Measurements from ENCODE around the gene INTS6. TPM values are rescaled to one million over a fixed set of nuclear protein-coding genes. Genes with fewer than 3 reads are reported as not detected.

Gene INTS6
- total RNA-seq, 2 experiments from 2014 or later = 45.6 to 58.7 TPM

DNA sequence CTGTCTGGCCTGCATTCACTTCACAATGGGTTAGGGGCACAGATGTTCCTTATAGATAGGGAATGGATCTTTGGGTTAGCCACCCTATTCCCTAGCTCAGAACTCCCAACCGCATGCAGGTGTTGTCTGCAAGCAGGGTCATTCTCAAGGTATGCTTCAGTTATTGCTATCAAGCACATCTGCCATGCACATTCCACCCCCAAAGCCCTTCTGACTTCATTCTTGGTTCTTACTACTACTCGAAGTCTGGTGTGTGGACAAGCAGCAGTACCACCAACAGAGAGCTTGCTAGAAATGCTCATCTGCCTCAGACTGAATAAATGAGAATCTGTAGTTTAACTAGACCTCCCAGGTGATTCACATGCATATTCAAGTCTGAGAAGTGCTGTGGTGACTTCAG is 82.0 kb downstream of the INTS6 start:
- H3K27ac ChIP-seq (ENCODE audit: low read depth, low read length, poor library complexity, severe bottlenecking) = no peak overlapping the region
- POLR2A ChIA-PET = interaction anchor here (0.5 to 1.1 kb wide), 2 partner anchors 50 to 145 kb away, joined by 4 to 7 read pairs; no protein-coding TSS in a partner anchor
- no peaks in the 10 kb centered on the region for H3K4me1 ChIP-seq (ENCODE audit: insufficient read depth, low read length, poor library complexity, severe bottlenecking)
- intact Hi-C loops (cut with micrococcal nuclease; ENCODE audit: unreplicated experiment) = no loop called here
- no peaks in the 10 kb centered on the region for H3K79me2 ChIP-seq (ENCODE audit: insufficient read depth, low read depth, low read length)
- no peak for DNase-seq (ENCODE audit: low spot score)
- no peak overlapping the region for H2AFZ ChIP-seq (ENCODE audit: low read length)
- BruUV-seq (replicated peaks) = no TSS peak
- no peak overlapping the region for H3K4me2 ChIP-seq (ENCODE audit: low read length)
- H3K4me3 ChIP-seq (ENCODE audit: low read depth, low read length, poor library complexity, severe bottlenecking) = no peak overlapping the region
- no peaks in the 10 kb centered on the region for H3K9me2 ChIP-seq (ENCODE audit: insufficient read depth, low read length)
- no peaks in the 10 kb centered on the region for H4K20me1 ChIP-seq (ENCODE audit: insufficient read depth, low read length)
- CTCF ChIA-PET (ENCODE audit: unreplicated experiment) = no interaction called here
- H3K9me3 ChIP-seq (ENCODE audit: low read length) = no peaks in the 10 kb centered on the region
- TF ChIP-seq, protein P1, sequence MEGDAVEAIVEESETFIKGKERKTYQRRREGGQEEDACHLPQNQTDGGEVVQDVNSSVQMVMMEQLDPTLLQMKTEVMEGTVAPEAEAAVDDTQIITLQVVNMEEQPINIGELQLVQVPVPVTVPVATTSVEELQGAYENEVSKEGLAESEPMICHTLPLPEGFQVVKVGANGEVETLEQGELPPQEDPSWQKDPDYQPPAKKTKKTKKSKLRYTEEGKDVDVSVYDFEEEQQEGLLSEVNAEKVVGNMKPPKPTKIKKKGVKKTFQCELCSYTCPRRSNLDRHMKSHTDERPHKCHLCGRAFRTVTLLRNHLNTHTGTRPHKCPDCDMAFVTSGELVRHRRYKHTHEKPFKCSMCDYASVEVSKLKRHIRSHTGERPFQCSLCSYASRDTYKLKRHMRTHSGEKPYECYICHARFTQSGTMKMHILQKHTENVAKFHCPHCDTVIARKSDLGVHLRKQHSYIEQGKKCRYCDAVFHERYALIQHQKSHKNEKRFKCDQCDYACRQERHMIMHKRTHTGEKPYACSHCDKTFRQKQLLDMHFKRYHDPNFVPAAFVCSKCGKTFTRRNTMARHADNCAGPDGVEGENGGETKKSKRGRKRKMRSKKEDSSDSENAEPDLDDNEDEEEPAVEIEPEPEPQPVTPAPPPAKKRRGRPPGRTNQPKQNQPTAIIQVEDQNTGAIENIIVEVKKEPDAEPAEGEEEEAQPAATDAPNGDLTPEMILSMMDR (conservative IDR thresholded peaks at IDR 0.05; ENCODE audit: low read length) = no peak
- TF ChIP-seq EZH2phosphoT487 (IDR thresholded peaks at IDR 0.05; ENCODE audit: borderline replicate concordance, low read depth, low read length) = no peak
- H3K36me3 ChIP-seq (ENCODE audit: insufficient read depth, low read length) = peaks cover 97% of the 10 kb centered on the region

DNA sequence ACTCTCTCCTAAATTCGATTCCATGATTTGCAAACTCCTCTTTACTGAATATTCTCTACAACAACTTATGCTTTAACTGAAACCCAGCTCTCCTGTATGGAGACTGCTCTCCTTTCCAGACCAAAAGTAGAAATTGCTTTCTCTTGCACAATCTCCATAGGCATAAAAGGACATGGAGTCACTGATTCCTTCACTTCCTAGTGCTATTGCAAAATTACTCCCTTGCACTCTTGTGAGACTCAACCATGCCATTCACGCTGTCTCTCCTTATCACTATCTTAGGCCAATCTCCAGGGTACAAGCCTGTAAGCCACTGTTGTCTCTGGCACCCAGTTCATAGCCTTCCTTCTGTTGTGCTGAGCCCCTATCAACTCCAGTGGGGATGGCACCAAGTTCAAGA is 82.7 kb downstream of the INTS6 start:
- TF ChIP-seq, protein P1 (conservative IDR thresholded peaks at IDR 0.05; ENCODE audit: low read length) = no peak
- no peak for TF ChIP-seq EZH2phosphoT487 (IDR thresholded peaks at IDR 0.05; ENCODE audit: borderline replicate concordance, low read depth, low read length)
- Histone ChIP-seq H3K9me2 (ENCODE audit: insufficient read depth, low read length) (no peaks in the 10 kb centered on the region), H3K9me3 (ENCODE audit: low read length) (no peaks in the 10 kb centered on the region), H3K36me3 (ENCODE audit: insufficient read depth, low read length) (peaks cover 95% of the 10 kb centered on the region), H2AFZ (ENCODE audit: low read length) (no peak overlapping the region), H3K27ac (ENCODE audit: low read depth, low read length, poor library complexity, severe bottlenecking) (no peak overlapping the region), H3K4me3 (ENCODE audit: low read depth, low read length, poor library complexity, severe bottlenecking) (no peak overlapping the region), H4K20me1 (ENCODE audit: insufficient read depth, low read length) (no peaks in the 10 kb centered on the region), H3K4me1 (ENCODE audit: insufficient read depth, low read length, poor library complexity, severe bottlenecking) (no peaks in the 10 kb centered on the region), H3K79me2 (ENCODE audit: insufficient read depth, low read depth, low read length) (no peaks in the 10 kb centered on the region), H3K4me2 (ENCODE audit: low read length) (no peak overlapping the region)
- ChIA-PET CTCF (ENCODE audit: unreplicated experiment) (no interaction called here), POLR2A (interaction anchor here (1.1 kb wide), 1 partner anchor 50 kb away, joined by 4 read pairs; no protein-coding TSS in a partner anchor)
- intact Hi-C loops (cut with micrococcal nuclease; ENCODE audit: unreplicated experiment) = no loop called here
- no TSS peak for BruUV-seq (replicated peaks)
- no peak for DNase-seq (ENCODE audit: low spot score)

DNA sequence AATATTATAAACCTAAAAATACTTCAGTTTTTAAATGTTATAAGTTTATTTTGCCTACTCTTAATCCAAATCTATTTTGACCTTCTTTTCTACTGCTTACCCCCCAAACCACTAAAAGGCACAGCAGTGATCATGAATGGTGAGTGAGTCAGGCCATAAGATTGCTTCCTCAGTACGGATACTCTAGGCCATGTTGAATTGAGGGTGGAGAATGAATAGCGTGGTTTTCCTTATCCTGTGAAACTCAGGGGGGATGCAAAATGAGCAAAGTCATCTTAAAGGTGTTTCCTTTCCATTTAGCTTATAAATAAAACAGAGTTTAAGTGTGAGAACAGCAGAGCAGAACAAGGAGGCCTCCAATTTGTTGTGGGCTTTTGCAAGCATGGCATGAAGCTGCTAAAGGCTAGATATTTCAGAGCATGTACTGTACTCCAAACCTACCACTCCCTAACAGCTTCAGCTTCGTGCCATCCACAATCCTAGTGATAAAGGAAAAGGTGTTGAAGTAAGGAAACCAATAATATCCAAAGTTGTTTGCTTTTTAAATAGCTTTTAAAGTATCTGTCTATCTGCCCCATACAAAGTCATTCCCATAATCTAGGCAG is 88.3 kb downstream of the INTS6 start:
- Histone ChIP-seq H3K9me2 (ENCODE audit: insufficient read depth, low read length) (no peaks in the 10 kb centered on the region), H2AFZ (ENCODE audit: low read length) (no peak overlapping the region), H3K4me1 (ENCODE audit: insufficient read depth, low read length, poor library complexity, severe bottlenecking) (no peaks in the 10 kb centered on the region), H3K9me3 (ENCODE audit: low read length) (no peaks in the 10 kb centered on the region), H4K20me1 (ENCODE audit: insufficient read depth, low read length) (no peaks in the 10 kb centered on the region), H3K27ac (ENCODE audit: low read depth, low read length, poor library complexity, severe bottlenecking) (no peak overlapping the region), H3K4me3 (ENCODE audit: low read depth, low read length, poor library complexity, severe bottlenecking) (no peak overlapping the region), H3K79me2 (ENCODE audit: insufficient read depth, low read depth, low read length) (no peaks in the 10 kb centered on the region), H3K36me3 (ENCODE audit: insufficient read depth, low read length) (peaks cover 76% of the 10 kb centered on the region), H3K4me2 (ENCODE audit: low read length) (no peak overlapping the region)
- POLR2A ChIA-PET = interaction anchor here (0.5 to 1.1 kb wide), 2 partner anchors 34 to 60 kb away, joined by 3 to 4 read pairs; no protein-coding TSS in a partner anchor
- no peak for TF ChIP-seq EZH2phosphoT487 (IDR thresholded peaks at IDR 0.05; ENCODE audit: borderline replicate concordance, low read depth, low read length)
- TF ChIP-seq, protein P1 (conservative IDR thresholded peaks at IDR 0.05; ENCODE audit: low read length) = no peak
- BruUV-seq (replicated peaks) = no TSS peak
- intact Hi-C loops (cut with micrococcal nuclease; ENCODE audit: unreplicated experiment) = no loop called here
- CTCF ChIA-PET (ENCODE audit: unreplicated experiment) = no interaction called here
- DNase-seq (ENCODE audit: low spot score) = no peak

Data from OCI-LY7 (cell line).